Limb (tissue), 2 donors: ENCODE results near the gene TENM4.
"Not testable (repeated sequence)": the region's sequence is repeated elsewhere in the genome, so short reads cannot be mapped to it uniquely, and the experiment has no call there.

Source experiments
- DNase-seq, 2 donors: peaks; one replicate each; pipeline ENCODE4 v3.0.0-alpha.2; 2016; ENCODE audit errors: extremely low spot score in 2 of 2

TENM4 gene

DNA sequence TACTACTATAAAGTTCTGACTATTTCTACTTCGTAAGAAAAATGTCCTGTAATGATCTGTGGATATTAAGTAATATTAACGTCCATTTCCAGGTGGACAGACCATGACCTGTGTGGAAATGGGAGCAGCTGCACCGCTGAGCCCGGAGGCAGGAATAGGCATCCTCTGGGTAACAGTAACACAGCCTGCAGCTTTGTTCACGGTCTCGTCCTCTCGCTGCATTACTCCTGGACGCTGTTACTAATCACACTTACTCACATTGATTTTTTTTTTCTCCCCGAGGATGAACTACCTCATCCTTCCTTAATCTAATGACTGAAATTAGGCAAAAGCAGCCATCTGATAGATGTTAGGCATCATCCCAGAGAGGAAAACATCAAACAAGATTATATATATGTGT, 520.5 kb downstream of the TENM4 start:
- DNase-seq, result no peak

DNA sequence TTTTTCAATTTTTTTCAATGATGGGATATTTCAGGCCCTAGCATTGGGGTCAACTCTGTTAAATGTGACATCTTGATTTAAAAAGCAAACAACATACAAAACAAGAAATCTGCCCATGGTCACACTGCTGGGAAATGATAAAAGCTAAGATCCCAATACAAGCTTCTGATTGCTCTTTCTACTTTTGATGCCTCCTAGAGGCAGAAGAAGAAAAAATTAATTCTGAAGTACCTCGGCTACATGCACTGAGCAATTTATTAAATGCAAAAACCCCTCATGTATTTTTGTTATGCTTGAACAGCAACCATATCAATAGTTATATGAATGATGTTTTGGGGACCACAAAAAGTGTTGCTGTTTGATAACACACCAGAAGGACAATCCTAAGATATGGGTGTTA, 524.1 kb downstream of the TENM4 start:
- no peak for DNase-seq

GRCh38 chr11:78914503-78914902, 526.3 kb downstream of the TENM4 start:
- no peak for DNase-seq

GRCh38 chr11:78912778-78913177, 528.1 kb downstream of the TENM4 start:
- no peak for DNase-seq

DNA sequence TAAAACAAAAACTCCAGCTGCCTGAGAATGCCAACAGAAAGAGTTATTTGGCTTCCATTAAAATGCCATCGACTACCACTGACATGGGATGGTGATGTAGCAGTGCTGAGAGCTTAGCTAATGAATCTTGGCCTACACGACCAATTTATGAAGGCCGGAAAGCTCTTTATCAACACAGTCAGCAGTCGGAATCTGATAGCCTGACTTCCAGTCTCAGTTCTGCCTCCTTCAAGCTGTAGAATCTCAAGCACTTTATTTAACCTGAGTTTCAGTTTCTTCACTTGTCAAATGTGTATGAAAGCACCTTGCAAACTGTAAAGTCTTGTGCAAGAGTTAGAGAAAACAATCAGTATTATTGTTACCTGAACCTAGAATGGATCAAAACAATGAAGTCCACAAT, 530.5 kb downstream of the TENM4 start:
- DNase-seq, result no peak

DNA sequence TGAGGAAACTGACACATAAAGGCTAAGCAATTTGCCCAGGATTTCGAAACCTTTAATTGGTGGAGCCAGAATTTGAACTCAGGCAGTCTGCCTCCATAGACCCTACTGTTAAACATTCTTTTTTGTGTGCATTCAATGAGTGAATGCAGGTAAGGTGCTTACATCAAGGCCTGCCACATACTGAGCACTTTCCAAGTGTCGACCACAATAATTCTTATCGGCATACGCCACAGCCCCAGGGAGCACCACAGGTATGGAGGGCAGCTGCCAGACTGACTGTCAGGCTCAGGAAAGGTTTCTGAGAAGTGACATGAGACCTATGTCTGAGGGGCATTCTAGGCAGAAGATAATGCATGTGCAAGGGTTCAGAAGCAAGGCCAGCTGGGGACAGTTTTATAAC, 531.4 kb downstream of the TENM4 start:
- no peak for DNase-seq

- DNase-seq, result no peak
Measured at GRCh38 chr11:78907636-78908035, 533.2 kb downstream of the TENM4 start.

- DNase-seq, result no peak
Measured at GRCh38 chr11:78906566-78906965, 534.3 kb downstream of the TENM4 start.

DNA sequence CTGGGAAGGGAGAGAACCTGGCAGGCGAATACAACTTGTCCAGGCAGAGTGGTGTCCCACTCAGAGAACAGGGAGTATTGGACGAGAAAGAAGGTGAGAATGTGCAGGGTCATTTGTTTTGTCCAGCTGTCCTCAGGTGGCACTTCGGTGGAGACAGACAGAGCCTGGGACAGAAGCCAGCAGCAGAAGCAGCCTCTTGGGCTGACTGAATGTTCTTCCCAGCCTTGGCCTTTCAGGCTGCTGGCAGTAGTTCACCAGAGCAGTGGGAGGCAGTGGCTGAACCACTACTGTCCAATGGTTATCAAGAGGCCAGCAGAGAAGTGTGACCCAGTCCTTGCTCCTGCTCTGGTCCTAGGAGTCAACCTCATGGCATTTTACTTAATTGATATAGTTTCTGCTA, 535.1 kb downstream of the TENM4 start:
- DNase-seq, result no peak

DNA sequence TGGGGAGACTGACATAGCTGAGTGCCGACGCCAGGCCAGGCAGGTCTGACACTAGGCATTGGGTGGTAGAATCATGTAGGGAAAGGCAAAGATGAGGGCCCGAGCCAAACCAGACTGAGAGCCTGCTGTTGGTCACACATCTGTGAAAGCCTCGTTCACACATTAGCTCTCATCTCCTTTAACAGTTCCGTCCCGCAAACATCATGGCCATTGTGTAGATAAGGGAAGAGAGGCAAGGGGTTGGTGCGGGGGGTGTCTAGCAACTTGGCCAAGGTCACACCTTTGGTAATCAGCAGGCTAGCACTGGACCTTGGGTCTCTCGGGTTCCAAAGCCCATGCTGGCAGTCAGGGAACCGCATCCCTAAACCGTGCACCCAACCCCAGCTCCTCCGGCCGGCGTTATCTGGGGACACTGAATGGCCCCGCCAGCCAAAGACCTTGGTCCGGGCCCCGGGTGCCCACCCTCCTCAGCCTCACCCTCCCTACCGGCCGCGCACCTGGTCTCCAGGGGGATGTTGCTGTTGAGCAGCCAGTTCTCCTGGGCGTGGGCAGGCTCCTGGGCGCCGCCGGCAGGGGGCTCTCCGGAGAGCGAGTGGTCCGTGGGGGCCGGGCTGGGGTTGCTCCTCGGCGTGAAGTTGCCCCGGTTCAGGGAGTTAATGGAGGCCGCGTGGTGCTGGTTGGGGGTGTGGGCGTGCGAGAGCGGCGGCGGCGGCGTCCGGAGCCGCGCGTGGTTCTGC, 537.9 kb downstream of the TENM4 start:
- no peak for DNase-seq

DNA sequence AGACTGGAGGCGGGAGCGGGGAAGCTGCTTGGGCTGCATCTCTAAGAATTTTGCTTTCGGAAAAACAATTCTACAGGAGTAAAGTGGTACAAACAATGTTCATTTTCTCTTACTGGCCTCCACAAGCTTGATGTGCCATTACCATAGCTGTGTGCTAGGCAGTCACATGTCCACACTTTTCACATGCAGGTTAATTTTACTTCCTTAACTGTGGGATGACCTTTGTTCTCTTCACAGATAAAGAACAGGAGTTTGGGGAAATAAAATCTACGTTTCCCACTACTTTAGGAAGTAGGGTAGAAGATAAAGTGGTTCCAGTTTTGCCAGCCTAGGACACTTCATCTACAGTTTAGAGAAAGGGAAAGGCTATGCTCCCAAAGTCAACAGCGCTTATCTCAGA, 539.0 kb downstream of the TENM4 start:
- DNase-seq, result no peak

DNA sequence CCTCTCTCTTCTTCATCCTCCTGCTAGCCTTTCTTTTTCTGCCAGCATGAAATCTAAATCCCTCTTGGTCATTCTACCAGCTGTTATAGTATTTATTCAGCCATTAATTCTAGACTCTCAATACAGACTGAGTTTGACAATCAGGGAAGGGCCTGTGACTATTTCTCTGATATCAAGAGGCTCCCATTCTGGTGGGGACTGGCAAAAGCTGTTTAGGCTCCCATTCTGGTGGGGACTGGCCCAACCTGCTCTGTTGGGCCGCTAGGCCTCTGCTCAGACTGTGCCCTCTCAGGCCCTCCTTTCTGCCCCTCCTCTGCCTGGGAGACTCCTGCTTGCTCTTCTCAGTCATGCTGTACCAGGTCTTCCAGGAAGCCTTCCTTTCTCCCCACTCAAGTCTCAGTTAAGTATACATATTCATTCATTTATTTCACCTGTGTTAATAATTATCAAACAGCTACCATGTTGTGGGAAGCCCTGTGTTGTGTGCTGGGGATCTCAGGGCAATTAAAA, 542.5 kb downstream of the TENM4 start:
- DNase-seq, result no peak

- DNase-seq, result no peak
Measured at GRCh38 chr11:78893996-78894395, 546.8 kb downstream of the TENM4 start.

DNA sequence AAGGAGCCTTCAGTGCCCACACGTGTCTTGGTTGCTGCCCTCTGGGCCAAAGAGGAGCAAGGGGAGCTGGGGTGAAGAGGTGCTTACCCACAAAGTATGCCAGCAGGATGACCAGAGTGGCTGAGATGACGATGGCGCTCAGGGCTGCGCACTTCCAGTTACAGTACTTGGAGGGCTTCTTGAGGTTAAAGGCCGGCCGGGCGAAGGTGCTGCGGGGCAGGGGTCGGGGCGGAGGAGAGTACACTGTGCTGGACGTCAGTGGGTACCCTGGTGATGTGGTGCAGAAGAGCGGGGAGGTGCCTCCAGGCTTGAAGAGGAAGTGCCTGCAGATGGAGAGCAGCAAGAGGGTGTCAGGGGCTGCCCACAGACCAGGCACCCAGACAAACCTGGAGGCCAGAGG, 551.1 kb downstream of the TENM4 start:
- DNase-seq, result no peak

DNA sequence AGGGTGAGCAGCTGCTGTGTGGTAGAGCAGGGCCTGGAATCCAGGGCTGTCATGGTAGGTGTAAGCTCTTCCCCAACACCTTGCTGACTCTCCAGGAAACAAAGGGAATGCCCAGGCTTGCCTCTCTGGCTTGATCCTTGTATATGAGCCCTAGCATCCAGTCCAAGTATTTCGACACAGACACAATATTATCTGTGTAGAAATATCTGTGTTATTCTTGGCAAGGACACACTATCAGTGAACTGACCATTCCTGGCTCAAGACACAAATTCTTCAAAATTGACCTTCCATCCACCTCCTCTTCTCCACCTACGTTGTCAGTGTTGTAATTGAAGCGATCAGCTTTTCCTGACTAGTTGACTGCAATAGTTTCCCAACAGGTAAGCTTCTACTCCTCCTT, 554.2 kb downstream of the TENM4 start:
- no peak for DNase-seq

DNA sequence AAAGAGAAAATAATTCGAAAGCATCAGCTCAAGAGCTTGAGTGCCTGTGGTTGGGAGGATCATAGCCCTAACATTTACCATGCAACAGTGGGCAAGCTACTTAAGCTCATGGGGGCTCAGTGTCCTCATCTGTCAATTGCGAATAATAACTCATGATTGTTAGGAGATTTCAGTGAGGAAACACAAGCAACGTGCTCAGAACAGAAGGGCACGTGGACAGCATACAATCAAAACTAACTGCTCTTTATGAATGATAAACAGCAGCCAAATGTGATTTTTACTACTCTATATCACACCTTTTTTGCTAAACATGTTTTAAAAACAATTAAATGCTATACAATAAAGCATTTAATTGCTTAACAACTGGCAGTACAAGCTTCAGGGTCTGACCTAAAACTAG, 556.1 kb downstream of the TENM4 start:
- no peak for DNase-seq

DNA sequence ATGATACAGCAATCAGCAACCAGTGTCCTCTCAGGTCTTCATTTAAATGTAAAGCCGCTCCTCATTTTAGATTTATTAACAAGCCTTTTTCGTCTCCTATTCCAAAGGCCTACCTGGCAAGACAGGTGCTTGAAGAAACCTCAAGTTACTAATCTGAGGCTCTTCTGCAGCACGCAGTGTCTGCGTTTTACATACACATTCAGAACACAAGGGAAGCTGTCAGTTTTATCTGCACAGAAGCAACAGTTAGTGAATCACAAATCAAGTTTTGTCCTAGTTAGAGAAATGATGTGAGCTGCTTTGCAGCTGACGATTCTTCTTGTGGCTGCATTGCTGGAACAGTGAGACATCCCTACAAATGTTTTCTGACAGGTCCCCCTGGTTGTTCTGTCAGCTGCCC, 557.3 kb downstream of the TENM4 start:
- no peak for DNase-seq

DNA sequence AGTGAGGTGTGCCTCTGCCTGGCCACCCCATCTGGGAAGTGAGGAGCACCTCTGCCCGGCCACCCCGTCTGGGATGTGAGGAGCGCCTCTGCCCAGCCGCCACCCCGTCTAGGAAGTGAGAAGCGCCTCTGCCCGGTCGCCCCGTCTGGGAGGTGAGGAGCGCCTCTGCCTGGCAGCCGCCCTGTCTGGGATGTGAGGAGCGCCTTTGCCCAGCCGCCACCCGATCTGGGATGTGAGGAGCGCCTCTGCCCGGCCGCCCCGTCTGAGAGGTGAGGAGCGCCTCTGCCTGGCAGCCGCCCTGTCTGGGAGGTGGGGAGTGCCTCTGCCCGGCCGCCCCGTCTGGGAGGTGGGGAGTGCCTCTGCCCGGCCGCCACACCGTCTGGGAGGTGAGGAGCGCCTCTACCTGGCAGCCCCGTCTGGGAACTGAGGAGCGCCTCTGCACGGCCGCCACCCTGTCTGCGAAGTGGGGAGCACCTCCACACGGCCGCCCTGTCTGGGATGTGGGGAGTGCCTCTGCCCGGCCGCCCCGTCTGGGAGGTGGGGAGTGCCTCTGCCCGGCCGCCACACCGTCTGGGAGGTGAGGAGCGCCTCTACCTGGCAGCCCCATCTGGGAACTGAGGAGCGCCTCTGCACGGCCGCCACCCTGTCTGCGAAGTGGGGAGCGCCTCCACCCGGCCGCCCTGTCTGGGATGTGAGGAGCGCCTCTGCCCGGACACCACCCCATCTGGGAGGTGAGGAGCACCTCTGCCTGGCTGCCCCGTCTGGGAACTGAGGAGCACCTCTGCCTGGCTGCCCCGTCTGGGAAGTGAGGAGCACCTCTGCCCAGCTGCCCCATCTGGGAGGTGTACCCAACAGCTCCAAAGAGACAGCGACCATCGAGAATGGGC, 561.5 kb downstream of the TENM4 start:
- not testable (repeated sequence) for DNase-seq

GRCh38 chr11:78878631-78879030, 562.2 kb downstream of the TENM4 start:
- no peak for DNase-seq

DNA sequence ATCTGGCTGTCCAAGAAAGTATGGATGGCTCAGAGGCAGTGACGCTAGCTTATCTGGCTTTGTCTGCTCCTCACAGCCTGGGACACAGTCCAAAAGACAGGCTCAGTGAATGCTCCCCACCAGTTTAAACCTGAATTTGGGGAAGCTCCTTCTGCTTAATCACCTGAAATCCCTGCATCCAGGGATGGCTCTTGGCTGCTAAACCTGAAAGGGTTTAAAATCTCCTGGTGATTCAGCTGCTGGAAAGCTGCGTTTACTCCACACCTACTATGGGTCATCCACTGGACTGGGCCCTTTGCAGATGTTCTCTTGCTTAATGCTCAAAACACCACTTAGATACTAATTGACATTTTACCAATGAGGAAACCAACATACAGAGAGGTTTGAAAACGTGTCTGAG, 564.2 kb downstream of the TENM4 start:
- no peak for DNase-seq

DNA sequence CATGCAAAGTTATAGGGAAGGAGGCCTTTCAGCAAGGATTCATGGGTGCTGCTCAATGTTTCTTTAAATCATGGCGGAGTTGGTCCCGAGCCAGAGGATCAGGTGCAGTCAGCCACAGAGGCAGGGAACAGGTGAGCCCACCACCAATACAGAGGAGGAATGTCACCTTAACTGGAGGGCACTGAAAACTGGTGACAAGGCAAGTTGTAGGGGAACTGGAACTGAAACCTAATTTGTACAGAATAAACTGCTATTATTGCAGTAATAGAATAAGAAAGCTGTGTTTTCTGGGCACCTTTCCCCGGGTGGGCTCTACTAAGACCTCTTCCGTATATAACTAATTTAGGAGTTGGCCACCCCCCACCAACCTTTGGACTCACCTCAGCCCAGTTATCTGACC, 570.2 kb downstream of the TENM4 start:
- no peak for DNase-seq

DNA sequence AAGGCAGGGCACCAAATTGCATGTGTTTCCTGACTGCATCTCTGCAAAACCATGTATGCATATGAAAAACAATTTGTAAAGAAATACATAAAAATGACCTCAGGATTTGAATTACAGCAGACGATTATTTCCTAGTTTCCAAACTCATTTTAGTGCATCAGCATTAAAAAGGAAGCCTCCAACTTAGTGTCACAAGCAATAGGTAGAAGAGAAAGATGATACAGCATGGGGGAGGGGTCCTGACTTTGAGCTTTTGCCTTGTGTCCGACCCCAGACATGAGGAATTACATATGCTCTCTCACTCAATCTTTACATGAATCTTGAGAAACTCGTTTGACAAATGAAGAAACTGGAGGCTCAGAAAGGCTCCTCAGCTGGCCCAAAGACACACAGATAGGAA, 571.5 kb downstream of the TENM4 start:
- DNase-seq, result no peak

DNA sequence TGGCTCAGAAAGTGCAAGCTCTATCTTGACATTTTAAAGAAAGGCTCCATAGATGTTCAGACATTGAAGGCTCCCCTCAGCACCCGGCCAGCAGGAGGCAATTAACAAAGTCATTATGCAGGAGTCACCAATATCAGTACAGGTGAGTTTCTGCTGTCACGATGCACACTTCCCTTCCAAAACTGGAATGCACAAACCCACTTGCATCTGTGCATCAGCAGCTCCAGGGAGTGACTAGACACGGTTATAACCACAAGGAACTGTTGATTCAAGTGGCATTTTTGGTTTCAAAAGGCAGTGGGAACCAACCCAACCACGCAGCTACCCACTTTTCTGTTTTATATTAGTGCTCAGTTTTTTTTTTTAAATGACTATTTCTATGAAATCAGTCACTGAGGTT, 572.3 kb downstream of the TENM4 start:
- no peak for DNase-seq
